Prostate gland (tissue), 2 donors: ENCODE results near the gene BAMBI.

Experiments
- POLR2A ChIP-seq: fragments of 450-650 bp; IDR thresholded peaks from one replicate; pipeline ENCODE4 v1.6.1; 2016; ENCODE audit warnings: antibody characterized with exemption, mild to moderate bottlenecking
- TF ChIP-seq, protein P1 (sequence below), 4 experiments: fragments of 200-600 bp in 2 of 4; fragments of 450-650 bp in 2 of 4; sonication (generic) in 2 of 4; IDR thresholded peaks; 1 replicate in 3 of 4; 2 replicates in 1 of 4; pipeline ENCODE4 v1.5.1; 2016 to 2019; ENCODE audit warnings: antibody characterized with exemption in 4 of 4, mild to moderate bottlenecking in 2 of 4, moderate library complexity in 2 of 4

DNA sequence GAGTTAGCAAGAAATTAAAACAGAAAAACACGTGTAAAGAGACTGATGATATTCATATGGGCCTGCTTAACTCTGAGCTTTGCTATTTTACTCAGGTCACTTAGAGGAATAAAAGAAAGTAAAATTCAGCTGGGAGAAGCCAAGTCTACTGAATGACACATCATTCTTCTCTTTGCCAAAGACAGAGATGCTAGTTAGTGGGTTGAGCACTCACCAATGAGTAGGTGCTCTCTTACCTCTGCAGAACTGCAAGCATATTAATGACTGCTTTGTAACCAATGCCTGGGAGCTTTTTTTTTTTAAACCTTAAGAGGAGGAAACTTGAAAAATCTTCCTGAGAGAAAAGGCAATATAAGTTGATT lies 44.8 kb upstream of the BAMBI start:
- TF ChIP-seq, protein P1, sequence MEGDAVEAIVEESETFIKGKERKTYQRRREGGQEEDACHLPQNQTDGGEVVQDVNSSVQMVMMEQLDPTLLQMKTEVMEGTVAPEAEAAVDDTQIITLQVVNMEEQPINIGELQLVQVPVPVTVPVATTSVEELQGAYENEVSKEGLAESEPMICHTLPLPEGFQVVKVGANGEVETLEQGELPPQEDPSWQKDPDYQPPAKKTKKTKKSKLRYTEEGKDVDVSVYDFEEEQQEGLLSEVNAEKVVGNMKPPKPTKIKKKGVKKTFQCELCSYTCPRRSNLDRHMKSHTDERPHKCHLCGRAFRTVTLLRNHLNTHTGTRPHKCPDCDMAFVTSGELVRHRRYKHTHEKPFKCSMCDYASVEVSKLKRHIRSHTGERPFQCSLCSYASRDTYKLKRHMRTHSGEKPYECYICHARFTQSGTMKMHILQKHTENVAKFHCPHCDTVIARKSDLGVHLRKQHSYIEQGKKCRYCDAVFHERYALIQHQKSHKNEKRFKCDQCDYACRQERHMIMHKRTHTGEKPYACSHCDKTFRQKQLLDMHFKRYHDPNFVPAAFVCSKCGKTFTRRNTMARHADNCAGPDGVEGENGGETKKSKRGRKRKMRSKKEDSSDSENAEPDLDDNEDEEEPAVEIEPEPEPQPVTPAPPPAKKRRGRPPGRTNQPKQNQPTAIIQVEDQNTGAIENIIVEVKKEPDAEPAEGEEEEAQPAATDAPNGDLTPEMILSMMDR (IDR thresholded peaks at IDR 0.05): no peak
- TF ChIP-seq POLR2A: no peak
